ENCODE measurements around the gene VAMP3.

The VAMP3 gene

GRCh38 chr1:7821282-7821681 lies 50.2 kb downstream of the VAMP3 start:
- no peak for DNase-seq

GRCh38 chr1:7824701-7825100 lies 53.6 kb downstream of the VAMP3 start:
- DNase-seq = no peak

- DNase-seq = no peak
Observed at GRCh38 chr1:7826363-7826762, 55.3 kb downstream of the VAMP3 start.

- DNase-seq = peak; percentile 37
Observed at GRCh38 chr1:7827126-7827955, 56.2 kb downstream of the VAMP3 start.
